ENCODE measurements around the gene PHLDA1.

Gene PHLDA1

DNA sequence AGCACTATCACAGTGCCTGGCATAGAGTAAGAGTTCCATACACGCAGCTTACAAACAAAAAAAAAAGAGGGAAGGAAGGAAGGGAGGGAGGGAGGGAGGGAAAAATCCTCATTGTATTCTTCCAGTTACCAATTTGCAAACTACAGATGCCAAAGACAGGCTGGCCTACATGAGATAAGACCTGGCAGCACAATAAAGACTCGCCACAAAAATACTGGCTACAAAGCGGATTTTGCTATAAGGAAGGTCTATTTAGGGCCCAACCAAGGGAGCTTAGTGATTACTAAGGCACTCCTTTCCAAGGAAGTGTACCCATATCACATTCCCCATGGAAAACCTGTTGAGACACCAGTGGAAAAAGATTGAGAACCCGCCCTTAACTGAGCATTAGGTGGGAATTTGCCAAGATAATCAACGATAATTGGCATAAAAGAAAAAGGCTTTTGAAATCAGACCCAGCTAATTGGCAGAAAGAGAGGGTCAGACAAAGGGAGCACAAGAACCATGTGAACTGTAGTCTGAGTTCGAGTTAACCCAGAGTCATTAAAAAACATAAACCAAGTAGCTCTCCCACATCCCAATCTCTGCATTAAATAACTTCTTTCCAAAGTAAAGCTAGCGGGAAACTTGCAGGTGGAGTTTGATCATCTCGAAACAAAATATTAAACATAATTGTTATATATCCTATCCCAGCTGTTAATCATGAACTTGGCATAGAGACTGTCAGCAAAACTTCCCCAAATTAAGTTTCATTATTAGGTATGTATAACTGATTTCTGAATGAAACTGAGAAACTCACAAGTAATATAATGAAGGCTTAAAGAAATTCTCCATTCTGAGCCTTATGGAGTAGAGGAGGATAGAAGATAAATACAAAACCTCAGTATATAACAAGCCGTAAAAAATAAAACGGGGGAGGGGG is 50.1 kb downstream of the PHLDA1 start:
- DNase-seq (ENCODE audit: low spot score), result no peak
- Histone ChIP-seq H3K4me3 (no peak overlapping the region), H3K27ac (peak overlapping the region in 1 of 2 donors; percentile 5)
- TF ChIP-seq CTCF (IDR thresholded peaks at IDR 0.05), result no peak

GRCh38 chr12:75979181-75979580 is 52.4 kb downstream of the PHLDA1 start:
- DNase-seq (ENCODE audit: low spot score), result no peak
- no peak overlapping the region for H3K4me3 ChIP-seq
- no peak for TF ChIP-seq CTCF (IDR thresholded peaks at IDR 0.05)
- peak overlapping the region; percentile 71 to 86 for H3K27ac ChIP-seq

DNA sequence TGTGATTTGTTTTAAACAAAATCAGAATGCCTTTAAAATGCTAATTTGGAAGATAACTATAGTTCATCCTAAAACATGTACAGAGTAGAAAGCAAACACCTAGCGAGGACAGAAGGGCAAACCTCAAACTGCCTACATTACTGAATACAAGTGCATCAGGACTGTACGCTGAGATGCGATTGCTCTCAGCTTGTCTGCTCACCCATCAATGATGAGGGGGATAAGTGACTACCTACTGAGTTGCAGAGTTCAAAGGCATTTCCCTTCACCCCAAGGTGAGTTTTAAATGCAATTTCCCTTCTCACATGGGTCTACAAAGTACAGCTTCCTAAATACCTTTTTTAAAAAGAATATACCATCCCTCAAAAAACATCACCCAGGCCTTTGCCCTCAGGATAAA is 52.9 kb downstream of the PHLDA1 start:
- no peak for TF ChIP-seq CTCF (IDR thresholded peaks at IDR 0.05)
- DNase-seq (ENCODE audit: low spot score), result no peak
- H3K4me3 ChIP-seq, result no peak overlapping the region
- H3K27ac ChIP-seq, result peak overlapping the region; percentile 71 to 86

DNA sequence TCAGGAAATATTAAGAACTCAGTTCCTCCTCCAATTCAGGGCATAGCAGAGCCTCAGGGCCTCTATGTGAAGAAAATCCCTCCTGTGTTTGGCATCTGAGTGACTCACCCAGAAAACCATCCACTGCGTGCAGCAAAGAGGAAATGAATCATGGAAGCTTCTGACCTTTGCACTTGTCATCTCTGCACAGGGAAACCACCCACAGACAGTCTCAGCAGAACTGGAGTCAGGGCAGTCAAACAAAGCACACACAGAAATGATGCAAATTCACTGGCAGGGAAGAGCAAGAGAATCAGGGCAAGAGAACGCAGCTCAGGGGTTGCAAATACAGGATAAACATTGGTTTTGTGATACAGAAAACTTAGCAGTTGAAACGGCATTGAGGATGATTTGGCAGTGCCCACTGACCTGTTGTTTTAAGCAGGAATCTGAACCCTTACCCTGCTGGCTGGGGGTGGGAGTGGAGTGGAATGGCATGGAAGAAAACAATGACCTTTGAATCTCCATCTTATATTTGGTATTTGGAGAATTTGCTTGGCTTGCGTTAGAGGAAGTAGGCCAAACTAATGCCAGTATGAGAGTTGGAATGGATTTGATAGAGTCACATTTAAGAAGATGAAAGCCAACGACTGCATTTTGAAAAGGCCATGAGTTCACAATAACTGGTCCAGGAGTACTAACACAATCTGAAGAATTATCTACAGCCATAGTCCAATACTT is 53.5 kb downstream of the PHLDA1 start:
- peak; percentile 92 for DNase-seq (ENCODE audit: low spot score)
- H3K4me3 ChIP-seq, result no peak overlapping the region
- peak overlapping the region; percentile 78 to 86 for H3K27ac ChIP-seq
- no peak for TF ChIP-seq CTCF (IDR thresholded peaks at IDR 0.05)

GRCh38 chr12:75977590-75977951 is 54.0 kb downstream of the PHLDA1 start:
- no peak for DNase-seq (ENCODE audit: low spot score)
- no peak for TF ChIP-seq CTCF (IDR thresholded peaks at IDR 0.05)
- Histone ChIP-seq H3K27ac (peak overlapping the region; percentile 78 to 86), H3K4me3 (no peak overlapping the region)

- DNase-seq (ENCODE audit: low spot score), result no peak
- TF ChIP-seq CTCF (IDR thresholded peaks at IDR 0.05), result no peak
- Histone ChIP-seq H3K4me3 (no peak overlapping the region), H3K27ac (peak overlapping the region; percentile 78 to 86)
Measured at GRCh38 chr12:75976913-75977312, 54.7 kb downstream of the PHLDA1 start.
